HepG2 (cell line): ENCODE measurements around the gene USE1. TPM values are rescaled to one million over a fixed set of nuclear protein-coding genes. Genes with fewer than 3 reads are reported as not detected.

Source experiments
- ATAC-seq: fragments of 200-7000 bp; cut with Tn5 transposase; 3 replicates; pipeline ENCODE4 v1.9.1; 2020; ENCODE audit warnings: mild to moderate bottlenecking, moderate library complexity
- BruUV-seq: library from RNA; stranded (reverse); fragments of 400-500 nt; replicated peaks from 2 replicates; lab custom pipeline; 2021; lab: Mats Ljungman, UMichigan
- CTCF ChIA-PET: fragments of 300-600 bp; formaldehyde crosslinking; extraction: SDS; loops from one replicate; lab custom pipeline; 2021; ENCODE audit warnings: low total read pairs, inconsistent platforms, low intra/inter-chr PET ratio; lab: Yijun Ruan, JAX
- POLR2A ChIA-PET: fragments of 350-600 bp; sonication (Branson Sonifier 250); formaldehyde crosslinking; loops from one replicate; lab custom pipeline; 2020; ENCODE audit warnings: antibody characterized with exemption, inconsistent platforms; lab: Yijun Ruan, JAX
- DNase-seq: peaks from one replicate; pipeline ENCODE4 v3.0.0-alpha.2; 2015; ENCODE audit warnings: low spot score
- FAIRE-seq: peaks from 3 replicates; lab custom pipeline; 2011; peaks lifted over from hg19 to GRCh38; lab: Jason Lieb, UNC
- H2AFZ ChIP-seq: one replicate; pipeline ENCODE4 v1.6.1; 2011; ENCODE audit warnings: low read length, inconsistent platforms
- H3K27ac ChIP-seq: fragments of 300-600 bp; 3 replicates; pipeline ENCODE4 v1.8.0; 2011; ENCODE audit warnings: mixed run types, mild to moderate bottlenecking, mixed read lengths, low read length, inconsistent platforms; ENCODE audit not compliant: insufficient read depth; ENCODE audit errors: extremely low read length
- H3K27me3 ChIP-seq, 2 experiments: fragments of 200-600 bp in 1 of 2; 2 replicates in 1 of 2; 3 replicates in 1 of 2; pipeline versions ENCODE4 v1.6.0 to v1.8.0; 2011; ENCODE audit warnings: low read length in 2 of 2, mild to moderate bottlenecking in 2 of 2, moderate library complexity in 2 of 2, inconsistent platforms in 1 of 2; ENCODE audit not compliant: insufficient read depth in 2 of 2, control insufficient read depth in 1 of 2
- H3K36me3 ChIP-seq, 2 experiments: fragments of 200-600 bp in 1 of 2; replicated peaks in 1 of 2; 2 replicates in 1 of 2; 3 replicates in 1 of 2; pipeline versions ENCODE4 v1.5.1 to v1.8.0; 2011; ENCODE audit warnings: low read length in 2 of 2, inconsistent platforms in 1 of 2; ENCODE audit not compliant: insufficient read depth in 2 of 2, control insufficient read depth in 1 of 2
- H3K4me1 ChIP-seq: 2 replicates; pipeline ENCODE4 v1.5.1; 2012; ENCODE audit warnings: low read length, inconsistent platforms; ENCODE audit not compliant: insufficient read depth
- H3K4me2 ChIP-seq: 2 replicates; pipeline ENCODE4 v1.6.0; 2011; ENCODE audit warnings: low read depth, low read length, inconsistent platforms
- H3K4me3 ChIP-seq, 3 experiments: fragments of 200-600 bp in 1 of 3; sonication (generic), shearing (Covaris generic) in 1 of 3; replicated peaks in 1 of 3; 2 replicates each; pipeline ENCODE4 v1.5.1; 2011 to 2016; ENCODE audit warnings: low read length in 3 of 3, inconsistent platforms in 2 of 3, low read depth in 2 of 3, mild to moderate bottlenecking in 2 of 3, control low read depth in 1 of 3, mixed read lengths in 1 of 3; ENCODE audit not compliant: insufficient read depth in 1 of 3
- H3K79me2 ChIP-seq: one replicate; pipeline ENCODE4 v1.6.1; 2011; ENCODE audit warnings: low read length, inconsistent platforms; ENCODE audit not compliant: insufficient read depth
- H3K9ac ChIP-seq: 2 replicates; pipeline ENCODE4 v1.6.0; 2011; ENCODE audit warnings: mild to moderate bottlenecking, low read depth, low read length, inconsistent platforms; ENCODE audit not compliant: insufficient read depth
- H3K9me3 ChIP-seq: 2 replicates; pipeline ENCODE4 v1.5.1; 2012; ENCODE audit warnings: mild to moderate bottlenecking, low read length
- H4K20me1 ChIP-seq: 2 replicates; pipeline ENCODE4 v1.6.0; 2011; ENCODE audit warnings: inconsistent platforms, mild to moderate bottlenecking, low read length, moderate library complexity; ENCODE audit not compliant: insufficient read depth
- AGO2 ChIP-seq: fragments of 200-400 bp; formaldehyde crosslinking; optimal IDR thresholded peaks from 2 replicates; pipeline ENCODE3; 2017; ENCODE audit warnings: mild to moderate bottlenecking, low read depth, low read length, moderate library complexity
- BCL6 ChIP-seq: IDR thresholded peaks from 2 replicates; pipeline ENCODE4 v1.6.1; 2016; ENCODE audit warnings: missing genetic modification reagents, missing compliant biosample characterization
- ELF3 ChIP-seq: IDR thresholded peaks from 2 replicates; pipeline ENCODE4 v1.6.1; 2016; ENCODE audit warnings: missing genetic modification reagents, missing compliant biosample characterization
- HOXD1 ChIP-seq: sonication (generic); formaldehyde crosslinking; IDR thresholded peaks from 2 replicates; pipeline ENCODE4 v1.5.0; 2020; ENCODE audit warnings: missing genetic modification reagents
- KAT2B ChIP-seq: fragments of 150-350 bp; IDR thresholded peaks from 2 replicates; pipeline ENCODE4 v1.6.1; 2014; ENCODE audit warnings: low read depth, low read length, borderline replicate concordance
- MYC ChIP-seq: sonication (generic); formaldehyde crosslinking; IDR thresholded peaks from 2 replicates; pipeline ENCODE4 v1.9.0; 2021; ENCODE audit warnings: missing genetic modification reagents, borderline replicate concordance
- SOX5 ChIP-seq: IDR thresholded peaks from 2 replicates; pipeline ENCODE4 v1.6.1; 2016; ENCODE audit warnings: borderline replicate concordance
- SP4 ChIP-seq: sonication (generic); formaldehyde crosslinking; IDR thresholded peaks from 2 replicates; pipeline ENCODE4 v1.8.1; 2023; ENCODE audit warnings: mild to moderate bottlenecking, missing genetic modification reagents
- ZFX ChIP-seq: sonication (generic); formaldehyde crosslinking; IDR thresholded peaks from 2 replicates; pipeline ENCODE4 v1.4.0; 2020; ENCODE audit warnings: mild to moderate bottlenecking, low read depth, missing genetic modification reagents, moderate library complexity
- ZNF234 ChIP-seq: sonication (generic); formaldehyde crosslinking; conservative IDR thresholded peaks from 2 replicates; pipeline ENCODE4 v1.5.1; 2020; ENCODE audit warnings: mild to moderate bottlenecking, missing genetic modification reagents
- ZNF350 ChIP-seq: sonication (generic); formaldehyde crosslinking; IDR thresholded peaks from 2 replicates; pipeline ENCODE4 v1.4.0; 2020; ENCODE audit warnings: mild to moderate bottlenecking, low read depth, missing genetic modification reagents, borderline replicate concordance
- ZNF567 ChIP-seq: sonication (generic); formaldehyde crosslinking; IDR thresholded peaks from 2 replicates; pipeline ENCODE4 v1.8.1; 2023; ENCODE audit warnings: mild to moderate bottlenecking, missing genetic modification reagents, borderline replicate concordance
- ZNF761 ChIP-seq: sonication (generic); formaldehyde crosslinking; conservative IDR thresholded peaks from 2 replicates; pipeline ENCODE4 v1.4.0; 2020; ENCODE audit warnings: mild to moderate bottlenecking, missing genetic modification reagents
- ZNF790 ChIP-seq: sonication (generic); formaldehyde crosslinking; IDR thresholded peaks from 2 replicates; pipeline ENCODE4 v1.8.0; 2022; ENCODE audit warnings: missing genetic modification reagents, mild to moderate bottlenecking, borderline replicate concordance
- ZNF792 ChIP-seq: IDR thresholded peaks from 2 replicates; pipeline ENCODE4 v1.6.1; 2016
- WGBS: methylation state at CpG from one replicate; pipeline ENCODE4 v1.1.6; 2017; ENCODE audit warnings: low lambda C conversion rate; 5-methylcytosine and 5-hydroxymethylcytosine counted together
- in situ Hi-C: cut with HindIII; loops from 2 replicates; pipeline ENCODE4 v1.10.0; 2017; ENCODE audit warnings: low pct_unique_long_range_greater_than_20kb; ENCODE audit not compliant: extremely low pct_ligation_motif_present
- intact Hi-C: fragments of 100-400 bp; cut with micrococcal nuclease; formaldehyde crosslinking; loops from one replicate; pipeline ENCODE4 v1.10.0; 2022; ENCODE audit not compliant: unreplicated experiment
- polyA plus RNA-seq, 8 experiments: library from polyadenylated mRNA; depleted of rRNA in 3 of 8; stranded (reverse) in 7 of 8; unstranded in 1 of 8; fragments of >200 nt; fragmentation: Illumina TruSeq in 4 of 8; extraction: Trizol in 4 of 8; gene quantifications; 2 replicates each; pipeline versions ENCODE4 v1.2.1 to v1.2.3, GENCODE V29; 2011 to 2016; ENCODE audit warnings: low read depth in 4 of 8, missing spikeins in 1 of 8, mixed read lengths in 1 of 8; ENCODE audit not compliant: insufficient read depth in 1 of 8
- total RNA-seq, 5 experiments: library from RNA; depleted of rRNA; stranded (reverse); fragments of >200 nt; fragmentation: Illumina TruSeq; extraction: Trizol; gene quantifications; 2 replicates each; pipeline ENCODE4 v1.2.3, GENCODE V29; 2016; ENCODE audit warnings: low read depth in 1 of 5
- TF ChIP-seq, protein P1 (sequence below): sonication (generic); formaldehyde crosslinking; IDR thresholded peaks from 2 replicates; pipeline ENCODE4 v1.8.1; 2023; ENCODE audit warnings: missing genetic modification reagents, mild to moderate bottlenecking, borderline replicate concordance
- TF ChIP-seq, protein P2 (sequence below): sonication (generic); formaldehyde crosslinking; IDR thresholded peaks from 2 replicates; pipeline ENCODE4 v1.4.0; 2020; ENCODE audit warnings: missing genetic modification reagents, mild to moderate bottlenecking, borderline replicate concordance
- TF ChIP-seq, protein P3 (sequence below): sonication (generic); formaldehyde crosslinking; IDR thresholded peaks from 2 replicates; pipeline ENCODE4 v1.9.0; 2021; ENCODE audit warnings: missing genetic modification reagents, borderline replicate concordance

The USE1 gene
- total and polyA plus RNA-seq, 2 of the 13 experiments (the other 11 are each of a cell fraction or from before 2014, with no cell fraction given) = 9.9 to 17.6 TPM

DNA sequence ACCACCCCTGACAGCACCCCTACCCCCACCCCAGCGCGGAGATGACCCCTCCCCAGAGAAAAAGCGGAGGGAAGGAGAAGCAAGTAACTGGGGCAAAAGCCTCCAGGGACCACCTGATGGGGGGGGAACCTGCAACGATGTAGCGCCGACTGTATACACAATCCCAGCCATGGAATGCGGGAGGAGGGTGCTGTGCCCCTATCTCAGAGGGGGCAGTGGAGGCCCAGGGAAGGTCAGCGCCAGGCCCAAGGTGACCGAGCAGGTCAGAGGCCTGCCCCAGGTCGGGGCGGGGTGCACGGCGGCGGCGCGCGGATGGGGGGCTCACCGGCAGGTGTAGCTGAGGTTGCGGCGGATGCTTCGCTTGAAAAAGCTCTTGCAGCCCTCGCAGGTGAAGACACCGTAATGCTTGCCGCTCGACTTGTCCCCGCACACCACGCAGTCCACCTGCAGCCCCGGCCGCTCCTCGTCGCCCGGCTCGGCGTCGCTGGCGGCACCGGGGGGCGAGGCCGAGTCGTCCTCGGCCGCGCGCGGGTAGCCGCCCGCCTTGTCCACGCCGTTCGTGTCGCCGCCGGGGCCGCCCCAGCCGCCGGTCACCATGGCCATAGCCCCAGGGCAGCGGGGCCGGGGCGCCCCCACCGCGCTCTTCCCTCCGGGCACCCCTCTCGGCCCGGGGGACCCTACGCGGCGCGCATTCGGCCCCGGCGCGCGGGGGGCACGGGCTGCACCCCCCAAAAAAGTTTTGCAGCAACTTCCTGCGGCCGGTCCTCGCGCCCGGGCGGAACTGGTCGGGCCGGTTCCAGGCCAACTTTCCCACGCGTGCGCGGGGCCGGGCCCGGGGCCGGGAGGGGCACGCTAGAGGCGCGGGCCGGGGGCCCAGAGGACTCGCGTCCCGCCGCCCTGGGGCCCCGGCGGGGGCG lies 29.7 kb downstream of the USE1 start:
- peaks cover 23% of the 10 kb centered on the region; the same call in 1 of the 2 replicates for H4K20me1 ChIP-seq
- no peak overlapping the region for H2AFZ ChIP-seq
- CTCF ChIA-PET = no interaction called here
- H3K4me3 ChIP-seq = peak overlapping the region; percentile 87 to 92 (median 89)
- peaks cover 73% of the 10 kb centered on the region for H3K4me1 ChIP-seq
- no peaks in the 10 kb centered on the region for H3K27me3 ChIP-seq
- intact Hi-C loops = no loop called here
- no peak for ATAC-seq
- POLR2A ChIA-PET = interaction anchor here (0.8 to 9.0 kb wide), 13 partner anchors 10 to 160 kb away, joined by 3 to 178 read pairs (median 5); partner anchors contain the start of genes BABAM1, BST2, MRPL34 and OCEL1
- in situ Hi-C loops = no loop called here
- H3K36me3 ChIP-seq = no peaks in the 10 kb centered on the region
- FAIRE-seq = no peak
- peak overlapping the region; percentile 90 for H3K9ac ChIP-seq
- BruUV-seq = no TSS peak
- peak overlapping the region; percentile 95 for H3K27ac ChIP-seq
- no peak for DNase-seq
- H3K79me2 ChIP-seq = peaks cover 44% of the 10 kb centered on the region
- peak overlapping the region; percentile 99 for H3K4me2 ChIP-seq
- WGBS = 0% methylated on average over 1 of the region's 100 CpGs
- no peaks in the 10 kb centered on the region for H3K9me3 ChIP-seq
- TF ChIP-seq BCL6 (no peak), ZNF567 (CRISPR knock-in tag) (no peak), SOX5 (CRISPR knock-in tag) (no peak), ZNF761 (CRISPR knock-in tag) (no peak; the same call in 1 of the 2 replicates), ELF3 (CRISPR knock-in tag) (no peak), ZNF234 (CRISPR knock-in tag) (no peak), HOXD1 (CRISPR knock-in tag) (no peak), ZNF792 (no peak), SP4 (CRISPR knock-in tag) (no peak), MYC (no peak), KAT2B (no peak), ZFX (CRISPR knock-in tag) (peak; percentile 62), ZNF790 (no peak; the same call in 1 of the 2 replicates), ZNF350 (CRISPR knock-in tag) (no peak), AGO2 (peak; percentile 88)
- TF ChIP-seq, protein P1, sequence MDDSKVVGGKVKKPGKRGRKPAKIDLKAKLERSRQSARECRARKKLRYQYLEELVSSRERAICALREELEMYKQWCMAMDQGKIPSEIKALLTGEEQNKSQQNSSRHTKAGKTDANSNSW (CRISPR knock-in tag) = no peak
- TF ChIP-seq, protein P2, sequence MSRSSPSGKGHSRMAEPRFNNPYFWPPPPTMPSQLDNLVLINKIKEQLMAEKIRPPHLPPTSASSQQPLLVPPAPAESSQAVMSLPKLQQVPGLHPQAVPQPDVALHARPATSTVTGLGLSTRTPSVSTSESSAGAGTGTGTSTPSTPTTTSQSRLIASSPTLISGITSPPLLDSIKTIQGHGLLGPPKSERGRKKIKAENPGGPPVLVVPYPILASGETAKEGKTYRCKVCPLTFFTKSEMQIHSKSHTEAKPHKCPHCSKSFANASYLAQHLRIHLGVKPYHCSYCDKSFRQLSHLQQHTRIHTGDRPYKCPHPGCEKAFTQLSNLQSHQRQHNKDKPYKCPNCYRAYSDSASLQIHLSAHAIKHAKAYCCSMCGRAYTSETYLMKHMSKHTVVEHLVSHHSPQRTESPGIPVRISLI = 0 out of 2 replicates have a peak, but pooled peaks have one; percentile 20
- TF ChIP-seq, protein P3, sequence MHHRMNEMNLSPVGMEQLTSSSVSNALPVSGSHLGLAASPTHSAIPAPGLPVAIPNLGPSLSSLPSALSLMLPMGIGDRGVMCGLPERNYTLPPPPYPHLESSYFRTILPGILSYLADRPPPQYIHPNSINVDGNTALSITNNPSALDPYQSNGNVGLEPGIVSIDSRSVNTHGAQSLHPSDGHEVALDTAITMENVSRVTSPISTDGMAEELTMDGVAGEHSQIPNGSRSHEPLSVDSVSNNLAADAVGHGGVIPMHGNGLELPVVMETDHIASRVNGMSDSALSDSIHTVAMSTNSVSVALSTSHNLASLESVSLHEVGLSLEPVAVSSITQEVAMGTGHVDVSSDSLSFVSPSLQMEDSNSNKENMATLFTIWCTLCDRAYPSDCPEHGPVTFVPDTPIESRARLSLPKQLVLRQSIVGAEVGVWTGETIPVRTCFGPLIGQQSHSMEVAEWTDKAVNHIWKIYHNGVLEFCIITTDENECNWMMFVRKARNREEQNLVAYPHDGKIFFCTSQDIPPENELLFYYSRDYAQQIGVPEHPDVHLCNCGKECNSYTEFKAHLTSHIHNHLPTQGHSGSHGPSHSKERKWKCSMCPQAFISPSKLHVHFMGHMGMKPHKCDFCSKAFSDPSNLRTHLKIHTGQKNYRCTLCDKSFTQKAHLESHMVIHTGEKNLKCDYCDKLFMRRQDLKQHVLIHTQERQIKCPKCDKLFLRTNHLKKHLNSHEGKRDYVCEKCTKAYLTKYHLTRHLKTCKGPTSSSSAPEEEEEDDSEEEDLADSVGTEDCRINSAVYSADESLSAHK (CRISPR knock-in tag) = no peak
